Stimulated activated CD4-positive, alpha-beta T cell treated with anti-CD3 and anti-CD28 coated beads, Interleukin-15, amount 100 ng/mL, for 48 hours (primary cell): Measurements from ENCODE around the gene CNBP.
"Not testable (repeated sequence)": the region's sequence is repeated elsewhere in the genome, so short reads cannot be mapped to it uniquely, and the experiment has no call there.

Source experiments
- DNase-seq, 2 donors: peaks; one replicate each; pipeline ENCODE4 v3.0.0-alpha.2; 2020; ENCODE audit warnings: low read depth in 2 of 2

The CNBP gene

GRCh38 chr3:129184784-129185542, 1.3 kb upstream of the CNBP start:
- DNase-seq = not testable (repeated sequence)

- DNase-seq = no peak
Observed at GRCh38 chr3:129184396-129184657, 631 bp upstream of the CNBP start.

GRCh38 chr3:129182390-129183185, 1.1 kb downstream of the CNBP start:
- DNase-seq = no peak

GRCh38 chr3:129181819-129182218, 1.9 kb downstream of the CNBP start:
- no peak for DNase-seq

GRCh38 chr3:129180461-129180860, 3.2 kb downstream of the CNBP start:
- no peak for DNase-seq

- DNase-seq = no peak
Observed at GRCh38 chr3:129176051-129176450, 7.6 kb downstream of the CNBP start.

GRCh38 chr3:129173725-129174124, 10.0 kb downstream of the CNBP start:
- DNase-seq = no peak

GRCh38 chr3:129173206-129173605, 10.5 kb downstream of the CNBP start:
- DNase-seq = no peak

- DNase-seq = no peak
Observed at GRCh38 chr3:129166579-129167332, 16.9 kb downstream of the CNBP start.

- not testable (repeated sequence) for DNase-seq
Observed at GRCh38 chr3:129165594-129165993, 18.1 kb downstream of the CNBP start.

- DNase-seq = no peak
Observed at GRCh38 chr3:129164500-129164899, 19.2 kb downstream of the CNBP start.

GRCh38 chr3:129162729-129163579, 20.7 kb downstream of the CNBP start:
- no peak for DNase-seq

- no peak for DNase-seq
Observed at GRCh38 chr3:129161860-129162271, 21.8 kb downstream of the CNBP start.

GRCh38 chr3:129160891-129161859, 22.5 kb downstream of the CNBP start, which contains the start of gene ISY1:
ISY1 (minus strand) TSS chr3:129161063; CDS start chr3:129160975, 88 bp downstream.
- DNase-seq = peak; percentile 84 to 85

GRCh38 chr3:129144786-129145185, 38.9 kb downstream of the CNBP start:
- no peak for DNase-seq

GRCh38 chr3:129141011-129141410, 42.7 kb downstream of the CNBP start:
- not testable (repeated sequence) for DNase-seq

- DNase-seq = no peak
Observed at GRCh38 chr3:129139911-129140310, 43.8 kb downstream of the CNBP start.

- DNase-seq = not testable (repeated sequence)
Observed at GRCh38 chr3:129136275-129136674, 47.4 kb downstream of the CNBP start.

GRCh38 chr3:129132097-129132866, 51.4 kb downstream of the CNBP start:
- no peak for DNase-seq
